ENCODE results near the gene SYT3. TPM values are rescaled to one million over a fixed set of nuclear protein-coding genes. Genes with fewer than 3 reads are reported as not detected.
A peak's percentile ranks its signal among the peaks of the same experiment; 100 is the strongest.

SYT3 gene
- total and polyA plus RNA-seq, 7 donors: under 0.01 to 0.66 (median 0.37) TPM; not detected in 1

DNA sequence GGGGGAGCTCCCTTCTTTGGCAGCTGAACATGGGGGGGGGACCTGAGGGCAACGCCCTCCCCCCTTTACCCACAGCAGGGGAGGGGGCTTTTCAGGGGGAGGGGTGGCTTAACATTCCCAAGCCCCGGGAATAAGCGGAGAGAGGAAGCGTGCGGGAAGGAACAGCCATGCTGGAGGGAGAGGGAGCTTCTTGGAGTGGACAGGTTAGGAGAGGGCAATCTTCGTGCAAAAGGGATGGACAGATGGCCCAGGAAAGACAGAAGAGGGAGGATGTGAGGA lies 20.3 kb upstream of the SYT3 start:
- WGBS, 2 donors: 29 to 49% methylated on average over 6 of the region's 6 CpGs
- H3K27me3 ChIP-seq: peaks cover 18 to 94% (median 73%) of the 10 kb centered on the region in 3 donors
- intact Hi-C loops (cut with DNase I): no loop called here
- H3K9me3 ChIP-seq: peaks cover 0 to 6% (median 3%) of the 10 kb centered on the region in 4 donors
- peaks cover 0 to 19% (median 16%) of the 10 kb centered on the region in 4 donors for H3K4me1 ChIP-seq
- TF ChIP-seq, protein P1, sequence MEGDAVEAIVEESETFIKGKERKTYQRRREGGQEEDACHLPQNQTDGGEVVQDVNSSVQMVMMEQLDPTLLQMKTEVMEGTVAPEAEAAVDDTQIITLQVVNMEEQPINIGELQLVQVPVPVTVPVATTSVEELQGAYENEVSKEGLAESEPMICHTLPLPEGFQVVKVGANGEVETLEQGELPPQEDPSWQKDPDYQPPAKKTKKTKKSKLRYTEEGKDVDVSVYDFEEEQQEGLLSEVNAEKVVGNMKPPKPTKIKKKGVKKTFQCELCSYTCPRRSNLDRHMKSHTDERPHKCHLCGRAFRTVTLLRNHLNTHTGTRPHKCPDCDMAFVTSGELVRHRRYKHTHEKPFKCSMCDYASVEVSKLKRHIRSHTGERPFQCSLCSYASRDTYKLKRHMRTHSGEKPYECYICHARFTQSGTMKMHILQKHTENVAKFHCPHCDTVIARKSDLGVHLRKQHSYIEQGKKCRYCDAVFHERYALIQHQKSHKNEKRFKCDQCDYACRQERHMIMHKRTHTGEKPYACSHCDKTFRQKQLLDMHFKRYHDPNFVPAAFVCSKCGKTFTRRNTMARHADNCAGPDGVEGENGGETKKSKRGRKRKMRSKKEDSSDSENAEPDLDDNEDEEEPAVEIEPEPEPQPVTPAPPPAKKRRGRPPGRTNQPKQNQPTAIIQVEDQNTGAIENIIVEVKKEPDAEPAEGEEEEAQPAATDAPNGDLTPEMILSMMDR (IDR thresholded peaks at IDR 0.05): no peak
- no peak for TF ChIP-seq POLR2A (IDR thresholded peaks at IDR 0.05)
- no peak for TF ChIP-seq POLR2AphosphoS5 (IDR thresholded peaks at IDR 0.05)
- no peak for TF ChIP-seq EP300 (IDR thresholded peaks at IDR 0.05)
- no peak overlapping the region for H3K27ac ChIP-seq
- DNase-seq: no peak
- H3K4me3 ChIP-seq: no peak overlapping the region
- no peaks in the 10 kb centered on the region for H3K36me3 ChIP-seq

DNA sequence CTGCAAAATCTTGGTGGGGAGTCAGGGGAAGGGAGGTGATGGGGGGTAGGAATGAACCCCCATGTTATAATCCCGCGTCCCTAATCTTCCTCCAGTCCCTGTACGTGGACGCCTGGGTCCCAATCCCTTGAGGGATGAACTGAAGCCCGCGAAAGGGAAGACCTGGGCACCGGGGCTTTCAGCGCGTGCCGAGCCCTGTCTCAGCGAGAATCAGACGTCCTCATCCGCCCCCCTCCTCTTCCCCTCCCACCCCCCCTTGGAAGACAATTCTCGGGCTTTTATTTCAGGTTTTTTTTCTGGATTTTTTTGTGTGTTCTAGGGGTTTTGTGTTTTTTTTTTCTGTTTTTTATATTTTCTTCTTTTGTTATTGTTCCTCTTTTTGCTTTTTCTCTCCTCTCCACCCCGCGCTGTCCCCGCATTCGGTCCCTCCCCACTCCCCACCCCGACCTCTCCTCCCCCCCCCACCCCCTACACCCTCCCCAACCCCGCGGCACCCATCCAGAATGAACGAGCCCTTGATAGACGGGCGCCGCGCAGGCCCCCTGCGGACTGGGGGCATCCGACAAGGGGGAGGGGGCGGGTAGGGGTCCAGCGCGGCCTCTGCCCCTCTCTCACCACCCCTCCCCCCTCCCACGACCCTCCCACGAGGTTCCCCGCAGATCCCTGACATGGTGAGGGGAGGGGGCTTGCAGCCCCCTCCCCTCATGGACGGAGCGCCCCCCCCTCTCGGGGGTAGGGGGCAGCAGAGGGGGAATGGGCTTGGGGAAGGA lies 19.8 kb upstream of the SYT3 start:
- Histone ChIP-seq H3K9me3 (peaks cover 0 to 12% (median 3%) of the 10 kb centered on the region in 4 donors), H3K36me3 (no peaks in the 10 kb centered on the region), H3K27ac (no peak overlapping the region), H3K4me3 (peak overlapping the region in 2 of 4 donors; percentile 31), H3K27me3 (peaks cover 18 to 95% (median 73%) of the 10 kb centered on the region in 3 donors), H3K4me1 (peaks cover 0 to 19% (median 16%) of the 10 kb centered on the region in 4 donors)
- intact Hi-C loops (cut with DNase I): no loop called here
- WGBS, 2 donors: 5 to 9% methylated on average over 36 of the region's 37 CpGs
- no peak for DNase-seq
- TF ChIP-seq POLR2AphosphoS5 (IDR thresholded peaks at IDR 0.05) (no peak), EP300 (IDR thresholded peaks at IDR 0.05) (no peak), POLR2A (IDR thresholded peaks at IDR 0.05) (no peak)
- TF ChIP-seq, protein P1 (IDR thresholded peaks at IDR 0.05): no peak

DNA sequence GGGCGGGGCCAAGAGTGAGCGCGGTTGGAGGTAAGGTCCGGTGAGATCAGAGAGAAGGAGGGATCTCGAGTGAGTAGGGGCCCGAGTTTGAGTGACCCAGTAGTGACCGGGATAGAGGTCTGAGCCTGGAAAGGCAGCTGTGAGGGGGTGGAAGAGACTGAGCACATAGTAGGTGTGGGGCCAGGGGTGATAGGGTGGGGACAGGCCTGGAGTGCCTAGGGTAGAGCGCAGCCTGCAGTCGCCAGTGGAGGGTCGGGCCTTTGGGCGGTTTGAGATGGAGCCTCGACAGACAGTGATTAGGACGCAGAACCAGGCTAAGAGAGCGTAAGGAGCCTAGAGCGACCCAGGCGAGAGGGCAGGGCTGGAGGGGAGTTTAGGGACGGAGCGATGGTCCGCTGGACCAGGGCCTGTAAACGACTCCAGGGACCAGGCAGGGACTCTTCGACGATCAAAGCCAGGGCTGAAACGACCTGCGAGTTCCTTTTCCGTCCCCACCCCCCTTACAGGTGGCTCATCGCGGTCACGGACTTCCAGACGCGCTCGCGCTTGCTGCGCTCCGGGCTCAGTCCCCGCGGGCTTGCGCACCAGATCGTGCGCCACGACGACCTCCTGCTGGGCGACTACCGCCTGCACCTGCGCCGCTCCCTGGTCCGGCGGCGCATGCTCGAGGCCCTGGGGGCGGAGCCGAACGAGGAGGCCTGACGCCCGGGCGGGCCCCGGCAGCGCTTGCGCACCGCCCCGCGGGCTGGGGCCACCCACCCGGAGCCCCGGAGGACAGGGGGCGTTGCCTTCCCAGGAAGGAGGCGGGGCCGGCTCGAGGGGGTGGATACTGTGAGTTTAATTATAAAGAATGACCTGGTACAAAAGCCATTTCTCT lies 19.0 kb upstream of the SYT3 start:
- intact Hi-C loops (cut with DNase I): no loop called here
- no peak for DNase-seq
- Histone ChIP-seq H3K36me3 (no peaks in the 10 kb centered on the region), H3K4me1 (peaks cover 0 to 19% (median 16%) of the 10 kb centered on the region in 4 donors), H3K27ac (no peak overlapping the region), H3K9me3 (peaks cover 0 to 12% (median 3%) of the 10 kb centered on the region in 4 donors), H3K27me3 (peaks cover 18 to 97% (median 73%) of the 10 kb centered on the region in 3 donors), H3K4me3 (peak overlapping the region in 3 of 4 donors; percentile 2 to 31 (median 31))
- TF ChIP-seq, protein P1 (IDR thresholded peaks at IDR 0.05): no peak
- no peak for TF ChIP-seq EP300 (IDR thresholded peaks at IDR 0.05)
- peak in 1 of 4 donors; percentile 26 for TF ChIP-seq POLR2AphosphoS5 (IDR thresholded peaks at IDR 0.05)
- no peak for TF ChIP-seq POLR2A (IDR thresholded peaks at IDR 0.05)
- 3 to 19% methylated on average over 67 of the region's 67 CpGs for WGBS, 2 donors

DNA sequence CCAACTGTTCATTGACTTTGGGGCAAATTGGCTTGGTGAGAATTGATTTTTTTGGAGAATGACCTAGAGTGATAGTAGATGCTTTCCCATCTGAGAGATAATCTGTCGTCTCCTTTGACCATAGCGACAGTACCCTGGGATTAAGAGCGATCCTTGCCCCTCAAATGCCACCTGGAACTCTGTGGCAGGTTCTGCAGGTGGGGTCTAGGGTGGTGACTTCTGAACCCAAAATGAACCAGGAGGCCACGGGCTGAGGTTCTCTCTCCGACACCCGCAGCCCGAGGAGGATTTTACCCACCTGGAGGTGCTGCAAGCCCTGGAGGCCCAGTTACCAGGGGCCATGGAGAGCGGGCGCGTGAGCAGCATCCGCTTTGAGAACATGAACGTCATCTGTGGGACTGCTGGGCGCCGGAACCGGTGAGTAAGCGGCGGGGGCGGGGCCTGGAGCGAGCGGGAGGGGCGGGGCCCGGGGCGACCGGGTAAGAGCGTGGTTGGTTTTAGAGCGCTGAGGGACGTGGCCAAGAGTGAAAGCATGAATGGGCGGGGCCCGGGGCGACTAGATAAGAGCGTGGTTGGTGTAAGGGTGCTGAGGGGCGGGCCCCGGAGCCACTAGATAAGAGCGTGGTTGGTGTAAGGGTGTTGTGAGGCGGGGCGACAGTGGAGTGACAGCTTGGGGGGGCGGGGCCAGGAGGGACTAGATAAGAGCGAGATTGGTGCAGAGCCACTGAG lies 18.2 kb upstream of the SYT3 start:
- H3K9me3 ChIP-seq: peaks cover 0 to 12% (median 3%) of the 10 kb centered on the region in 4 donors
- H3K36me3 ChIP-seq: no peaks in the 10 kb centered on the region
- peaks cover 0 to 19% (median 16%) of the 10 kb centered on the region in 4 donors for H3K4me1 ChIP-seq
- DNase-seq: peak; percentile 90
- H3K4me3 ChIP-seq: peak overlapping the region in 2 of 4 donors; percentile 31
- 5 to 11% methylated on average over 38 of the region's 38 CpGs for WGBS, 2 donors
- TF ChIP-seq, protein P1 (IDR thresholded peaks at IDR 0.05): no peak
- TF ChIP-seq POLR2AphosphoS5 (IDR thresholded peaks at IDR 0.05): peak in 1 of 4 donors; percentile 7
- H3K27ac ChIP-seq: no peak overlapping the region
- H3K27me3 ChIP-seq: peaks cover 18 to 96% (median 73%) of the 10 kb centered on the region in 3 donors
- intact Hi-C loops (cut with DNase I): no loop called here

All from sigmoid colon (tissue), 7 donors.